NCI-H2196 (cell line): Measurements from ENCODE around the gene ZNF212.

Source experiments
- DNase-seq: peaks from one replicate; lab custom pipeline; 2025; ENCODE audit not compliant: unreplicated experiment; lab: John Stamatoyannopoulos, UW

The ZNF212 gene

GRCh38 chr7:149239345-149240143 is at the start of gene ZNF212:
TSS of gene ZNF212 (plus strand) at chr7:149239651. CDS start at chr7:149239779, 128 bp downstream.
- peak; percentile 88 for DNase-seq

GRCh38 chr7:149191851-149192250 is 47.6 kb upstream of the ZNF212 start:
- DNase-seq = no peak

GRCh38 chr7:149194799-149195179 is 44.7 kb upstream of the ZNF212 start:
- DNase-seq = no peak

DNA sequence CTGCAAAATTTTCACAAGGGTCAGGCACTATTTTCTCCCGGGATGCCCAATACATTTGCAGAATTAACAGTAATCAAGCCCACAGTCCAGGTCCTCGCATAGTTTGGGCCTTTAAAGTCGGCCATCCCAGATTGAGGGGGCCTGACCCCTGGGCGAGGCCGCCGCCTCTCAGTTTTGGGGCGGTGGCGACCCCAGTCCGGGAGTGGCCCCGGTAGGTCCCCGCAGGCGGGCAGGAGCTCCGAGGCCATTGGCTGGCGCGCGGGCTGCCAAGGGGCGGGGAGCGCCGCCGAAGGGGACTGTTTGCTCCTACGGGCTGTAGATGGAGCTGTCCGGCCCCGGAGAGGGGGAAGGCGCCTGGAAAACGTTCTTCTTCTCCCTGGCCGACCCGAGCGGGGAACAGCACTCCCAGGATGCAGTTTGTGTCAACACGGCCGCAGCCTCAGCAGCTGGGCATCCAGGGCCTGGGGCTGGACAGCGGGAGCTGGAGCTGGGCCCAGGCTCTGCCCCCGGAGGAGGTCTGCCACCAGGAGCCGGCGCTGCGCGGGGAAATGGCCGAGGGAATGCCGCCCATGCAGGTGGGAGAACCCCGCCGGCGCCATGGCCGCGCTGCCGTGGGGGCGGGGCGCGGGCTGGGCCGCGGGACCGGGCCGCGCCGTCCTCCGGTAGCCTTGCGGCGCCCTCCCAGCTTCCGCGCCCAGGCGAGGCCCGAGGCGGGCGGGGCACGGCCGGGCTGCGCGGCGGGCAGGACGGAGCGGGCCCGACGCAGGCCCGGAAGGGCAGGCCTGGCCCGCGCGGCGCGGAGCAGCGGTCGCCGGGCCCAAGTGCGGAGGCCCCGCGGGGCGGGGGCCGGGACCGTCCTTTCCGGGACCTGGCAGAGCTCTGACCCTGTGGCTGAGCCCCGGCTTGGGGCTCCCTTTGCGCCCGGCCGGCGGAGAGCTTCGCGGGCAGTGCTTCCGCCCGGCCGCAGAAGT is 44.0 kb upstream of the ZNF212 start, which contains the start of gene ZNF282:
TSS of gene ZNF282 (plus strand) at position 367 of the 971 bp plus-strand sequence. CDS start at position 411, 44 bp downstream.
- peak; percentile 89 for DNase-seq

GRCh38 chr7:149196151-149196704 is 43.2 kb upstream of the ZNF212 start:
- no peak for DNase-seq

GRCh38 chr7:149196705-149197171 is 42.7 kb upstream of the ZNF212 start:
- no peak for DNase-seq

GRCh38 chr7:149197675-149198074 is 41.8 kb upstream of the ZNF212 start:
- no peak for DNase-seq

DNA sequence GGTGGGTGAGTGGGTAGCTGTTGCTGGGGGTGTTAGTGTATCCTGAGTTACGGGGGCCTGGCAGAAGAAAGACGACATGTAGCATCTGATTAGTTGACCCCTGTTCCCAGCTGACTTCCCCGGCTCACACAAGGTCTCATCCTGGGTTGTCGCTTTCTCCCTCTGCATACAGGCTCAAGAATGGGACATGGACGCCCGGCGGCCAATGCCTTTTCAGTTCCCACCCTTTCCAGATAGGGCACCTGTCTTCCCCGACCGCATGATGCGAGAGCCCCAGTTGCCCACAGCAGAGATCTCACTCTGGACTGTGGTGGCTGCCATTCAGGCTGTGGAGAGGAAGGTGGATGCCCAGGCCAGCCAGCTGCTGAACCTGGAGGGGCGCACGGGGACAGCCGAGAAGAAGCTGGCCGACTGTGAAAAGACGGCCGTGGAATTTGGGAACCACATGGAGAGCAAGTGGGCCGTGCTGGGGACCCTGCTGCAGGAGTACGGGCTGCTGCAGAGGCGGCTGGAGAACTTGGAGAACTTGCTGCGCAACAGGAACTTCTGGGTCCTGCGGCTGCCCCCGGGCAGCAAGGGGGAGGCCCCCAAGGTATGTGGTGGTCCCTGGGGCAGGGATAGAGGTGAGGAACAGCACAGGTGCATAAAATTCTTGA is 41.2 kb upstream of the ZNF212 start:
- no peak for DNase-seq

GRCh38 chr7:149199234-149199995 is 40.0 kb upstream of the ZNF212 start:
- no peak for DNase-seq

GRCh38 chr7:149202831-149203231 is 36.6 kb upstream of the ZNF212 start:
- DNase-seq = no peak

DNA sequence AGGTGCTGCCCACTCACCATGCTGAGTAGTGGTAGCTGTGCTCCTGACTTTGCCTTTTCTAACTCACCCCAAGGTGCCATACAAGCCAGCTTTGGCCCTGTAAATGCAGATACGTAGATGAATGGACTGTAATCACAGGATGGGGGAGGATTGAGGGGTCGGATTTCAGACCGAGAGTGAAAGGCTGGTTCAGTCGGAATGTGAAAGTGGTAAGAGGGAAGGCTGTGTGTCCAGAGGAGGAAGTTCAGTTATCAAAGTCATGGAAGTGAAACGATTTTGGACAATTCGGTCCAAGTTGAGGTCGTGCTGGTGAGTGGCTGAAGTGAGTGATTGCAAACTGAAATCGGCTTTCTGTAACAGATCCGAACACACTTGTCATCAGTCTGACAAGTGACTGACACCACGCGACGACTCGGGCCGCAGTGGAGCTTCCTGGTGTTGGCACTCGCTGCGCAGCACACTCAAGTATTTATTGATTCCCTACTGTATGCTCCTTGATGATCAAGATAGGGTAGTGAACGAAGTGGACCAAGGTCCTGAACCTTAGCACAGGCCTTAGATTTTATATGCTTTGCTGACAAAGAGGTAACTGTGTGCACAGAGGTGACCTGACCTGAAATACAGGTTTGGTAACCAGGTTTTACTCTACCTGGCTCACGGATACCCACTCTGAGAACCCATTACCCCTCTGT is 33.6 kb upstream of the ZNF212 start:
- no peak for DNase-seq

DNA sequence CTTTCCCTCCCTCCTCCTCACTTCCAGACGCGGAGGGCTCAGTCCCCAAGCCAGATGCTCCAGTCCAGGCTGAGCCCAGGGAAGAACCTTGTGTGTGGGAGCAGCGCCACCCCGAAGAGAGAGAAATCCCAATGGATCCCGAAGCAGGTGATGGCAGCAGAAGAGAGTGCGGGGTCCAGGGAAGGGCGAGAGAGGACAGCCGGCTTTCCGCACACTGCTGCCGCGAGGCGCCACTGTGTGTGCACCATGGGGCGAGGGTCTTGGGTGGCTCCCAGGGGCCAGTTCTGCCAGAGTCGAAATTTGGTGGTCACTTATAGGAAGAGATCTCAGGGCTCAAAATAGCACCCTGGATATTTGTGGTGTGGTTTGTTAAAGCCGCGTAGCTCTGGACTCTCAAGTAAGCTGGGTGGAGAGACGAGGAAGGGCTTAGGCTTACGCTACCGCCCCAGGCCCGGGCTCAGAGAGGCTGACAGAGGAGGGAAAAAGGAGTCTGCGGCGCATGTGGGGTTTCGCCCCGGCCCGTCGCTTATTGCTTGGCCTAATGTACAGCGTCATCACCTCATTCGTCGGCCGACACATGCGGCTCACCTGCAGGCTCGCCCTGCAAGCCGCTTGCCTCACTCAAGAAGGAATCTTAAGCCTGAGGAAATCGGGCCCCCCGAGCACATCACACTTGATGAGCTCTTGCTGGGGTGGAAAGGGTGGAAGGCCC is 32.0 kb upstream of the ZNF212 start:
- no peak for DNase-seq

DNA sequence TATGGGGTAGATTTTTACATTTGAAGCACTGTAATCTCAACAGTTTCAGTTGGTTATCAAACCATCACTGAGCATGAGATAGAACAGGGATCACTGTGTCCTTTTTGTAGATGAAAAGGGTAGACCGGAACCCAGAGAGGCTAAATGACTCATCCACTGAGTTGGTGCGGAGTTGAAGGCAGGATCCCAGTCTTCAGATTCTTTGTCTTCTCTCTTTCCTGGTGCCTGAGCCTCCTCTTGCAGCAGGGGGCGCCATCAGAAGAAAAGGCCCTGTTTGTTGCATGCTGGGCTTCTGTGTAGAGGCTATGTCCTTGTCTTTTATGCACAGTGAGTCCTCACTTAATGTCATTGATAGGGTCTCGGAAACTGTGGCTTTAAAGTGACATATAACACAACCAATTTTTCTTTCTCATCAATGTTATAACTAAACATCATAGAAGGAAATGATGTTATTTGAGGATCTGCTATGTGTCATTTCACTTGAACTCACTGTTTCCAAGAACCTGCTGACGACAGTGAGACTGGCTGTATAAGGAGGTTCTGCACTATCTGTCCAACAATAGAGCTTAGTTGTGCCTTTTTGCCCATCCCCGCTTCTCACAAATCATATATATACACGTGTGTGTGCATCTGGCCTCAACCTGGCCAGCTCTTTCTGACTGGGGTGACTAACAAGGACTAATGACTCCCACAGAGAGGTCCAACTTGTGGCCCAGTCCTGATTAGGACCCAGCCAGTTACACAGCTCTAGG is 29.8 kb upstream of the ZNF212 start:
- peak; percentile 44 for DNase-seq

DNA sequence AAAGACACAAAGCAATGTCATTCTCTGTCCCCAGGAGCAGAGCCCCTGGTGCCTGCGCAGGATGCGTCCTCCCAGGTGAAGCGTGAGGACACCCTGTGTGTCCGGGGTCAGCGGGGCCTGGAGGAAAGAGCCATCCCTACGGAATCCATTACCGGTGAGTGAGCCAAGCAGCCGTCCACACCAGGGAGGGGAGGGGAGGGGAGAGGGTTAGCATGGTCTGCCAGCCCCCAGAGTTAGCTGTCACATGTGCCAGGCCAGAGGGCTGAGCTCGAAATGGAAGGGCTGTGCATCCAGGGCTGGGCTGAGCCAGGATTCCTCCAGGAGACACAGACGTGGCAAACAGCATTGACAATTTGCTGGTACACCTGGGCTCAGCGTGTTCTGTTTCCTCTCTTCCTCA is 28.9 kb upstream of the ZNF212 start:
- no peak for DNase-seq

- no peak for DNase-seq
Observed at GRCh38 chr7:149214020-149214720, 25.3 kb upstream of the ZNF212 start.

DNA sequence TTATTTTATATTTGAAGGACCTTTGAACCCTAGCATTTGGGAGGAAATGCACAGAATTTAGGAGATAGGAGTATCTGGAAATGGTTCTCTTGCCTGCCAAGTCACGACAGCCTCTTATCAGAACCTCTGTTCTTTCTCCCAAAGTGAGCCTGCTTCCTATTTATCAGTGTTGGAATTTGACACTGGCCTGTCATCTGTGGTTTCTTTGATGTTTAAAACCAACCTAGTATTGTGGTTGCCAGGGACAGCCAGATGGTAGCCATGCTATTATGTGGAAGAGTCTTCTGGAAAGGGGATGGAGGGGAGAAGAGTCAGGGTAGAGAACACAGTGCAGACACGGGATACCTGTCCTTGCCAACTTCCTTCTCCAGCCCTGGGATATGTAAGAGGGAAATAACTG is 23.0 kb upstream of the ZNF212 start:
- DNase-seq = no peak

DNA sequence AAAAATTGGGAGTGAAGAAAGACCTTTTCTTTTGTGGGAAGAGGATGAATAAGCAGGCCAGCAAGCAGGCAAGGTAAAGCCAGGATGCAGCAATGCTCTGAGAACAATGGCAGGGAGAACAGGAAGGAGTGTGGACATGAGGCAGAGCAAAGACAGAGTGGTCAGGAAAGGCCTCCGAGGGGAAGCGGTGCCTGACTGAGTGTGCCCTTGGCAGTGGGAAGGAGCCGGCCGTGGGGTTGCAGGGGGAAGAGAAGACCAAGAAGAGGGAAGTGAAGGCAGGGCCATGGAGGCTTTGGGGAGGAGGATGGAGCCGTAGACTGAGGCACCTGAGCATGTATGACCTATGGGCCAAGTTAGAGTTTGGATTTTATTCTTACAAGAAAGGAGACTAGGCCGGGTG is 21.9 kb upstream of the ZNF212 start:
- no peak for DNase-seq
